Measurements from ENCODE around the gene AVEN. TPM values are rescaled to one million over a fixed set of nuclear protein-coding genes. Genes with fewer than 3 reads are reported as not detected.

AVEN gene
- total and polyA plus RNA-seq, 2 donors (not counting 3 experiments of a cell fraction or from before 2014, with no cell fraction given): 7.7 to 23.3 TPM

GRCh38 chr15:34049112-34049511 is 10.1 kb upstream of the AVEN start:
- CTCF ChIA-PET: no interaction called here
- BruUV-seq (replicated peaks): no TSS peak
- FAIRE-seq: no peak

More at GRCh38 chr15:34049112-34049511, 10.1 kb upstream of the AVEN start:
- TF ChIP-seq, protein P1, sequence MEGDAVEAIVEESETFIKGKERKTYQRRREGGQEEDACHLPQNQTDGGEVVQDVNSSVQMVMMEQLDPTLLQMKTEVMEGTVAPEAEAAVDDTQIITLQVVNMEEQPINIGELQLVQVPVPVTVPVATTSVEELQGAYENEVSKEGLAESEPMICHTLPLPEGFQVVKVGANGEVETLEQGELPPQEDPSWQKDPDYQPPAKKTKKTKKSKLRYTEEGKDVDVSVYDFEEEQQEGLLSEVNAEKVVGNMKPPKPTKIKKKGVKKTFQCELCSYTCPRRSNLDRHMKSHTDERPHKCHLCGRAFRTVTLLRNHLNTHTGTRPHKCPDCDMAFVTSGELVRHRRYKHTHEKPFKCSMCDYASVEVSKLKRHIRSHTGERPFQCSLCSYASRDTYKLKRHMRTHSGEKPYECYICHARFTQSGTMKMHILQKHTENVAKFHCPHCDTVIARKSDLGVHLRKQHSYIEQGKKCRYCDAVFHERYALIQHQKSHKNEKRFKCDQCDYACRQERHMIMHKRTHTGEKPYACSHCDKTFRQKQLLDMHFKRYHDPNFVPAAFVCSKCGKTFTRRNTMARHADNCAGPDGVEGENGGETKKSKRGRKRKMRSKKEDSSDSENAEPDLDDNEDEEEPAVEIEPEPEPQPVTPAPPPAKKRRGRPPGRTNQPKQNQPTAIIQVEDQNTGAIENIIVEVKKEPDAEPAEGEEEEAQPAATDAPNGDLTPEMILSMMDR (IDR thresholded peaks at IDR 0.05; ENCODE audit: extremely low read depth in 1 of 2, insufficient read depth in 1 of 2, low read depth in 1 of 2, low read length in 2 of 2): no peak
- TF ChIP-seq POLR2A (IDR thresholded peaks at IDR 0.05; ENCODE audit: low read depth, low read length) (no peak), POLR2AphosphoS5 (IDR thresholded peaks at IDR 0.05; ENCODE audit: insufficient read depth, low read depth, low read length) (no peak), MYC (IDR thresholded peaks at IDR 0.05; ENCODE audit: low read depth, low read length) (no peak), GATA2 (IDR thresholded peaks at IDR 0.05; ENCODE audit: insufficient read depth, insufficient read length, low read depth, low read length) (no peak), FOS (IDR thresholded peaks at IDR 0.05; ENCODE audit: borderline replicate concordance, insufficient read depth, low read length) (no peak), JUN (IDR thresholded peaks at IDR 0.05; ENCODE audit: borderline replicate concordance, insufficient read depth, insufficient read length, low read depth) (no peak), MAX (IDR thresholded peaks at IDR 0.05; ENCODE audit: insufficient read depth, insufficient read length) (no peak)
- Histone ChIP-seq H3K9me1 (replicated peaks; ENCODE audit: control insufficient read depth, extremely low read depth, insufficient read depth, low read length) (no peaks in the 10 kb centered on the region), H3K36me3 (ENCODE audit: control insufficient read depth in 2 of 2, extremely low read depth in 1 of 2, insufficient read depth in 2 of 2, low read length in 2 of 2) (no peaks in the 10 kb centered on the region), H3K9ac (replicated peaks; ENCODE audit: extremely low read depth, insufficient read depth, low read length) (no peak overlapping the region), H3K79me2 (ENCODE audit: control insufficient read depth, insufficient read depth, low read length) (no peaks in the 10 kb centered on the region), H3K27ac (ENCODE audit: insufficient read depth, low read depth, low read length) (no peak overlapping the region), H3K9me3 (replicated peaks; ENCODE audit: control insufficient read depth, insufficient read depth, low read length) (no peaks in the 10 kb centered on the region), H3K4me3 (replicated peaks in 1 of 3; ENCODE audit: insufficient read depth in 1 of 3, low read depth in 1 of 3, low read length in 3 of 3) (no peak overlapping the region), H3K27me3 (ENCODE audit: control insufficient read depth in 2 of 2, insufficient read depth in 2 of 2, low read length in 2 of 2) (peaks cover 0 to 1% of the 10 kb centered on the region in 2 experiments), H2AFZ (ENCODE audit: low read depth, low read length) (no peak overlapping the region), H3K4me2 (ENCODE audit: insufficient read depth, low read length) (no peak overlapping the region), H4K20me1 (replicated peaks; ENCODE audit: control insufficient read depth, extremely low read depth, insufficient read depth, low read length) (no peaks in the 10 kb centered on the region), H3K4me1 (ENCODE audit: control insufficient read depth, extremely low read depth, insufficient read depth, low read length) (no peaks in the 10 kb centered on the region)
- intact Hi-C loops (cut with micrococcal nuclease) (no loop called here), dilution Hi-C loops (cut with MboI; ENCODE audit: extremely low pct_ligation_motif_present, low sequenced_read_pairs) (no loop called here)
- DNase-seq (ENCODE audit: low read depth, low spot score): no peak
- POLR2A ChIA-PET: no interaction called here

All from endothelial cell of umbilical vein (primary cell).